Stimulated activated naive CD4-positive, alpha-beta T cell treated with Interleukin-2 at 50 U/mL for 16 hours (primary cell): ENCODE data around the gene STK25.
"Not testable (repeated sequence)": the region's sequence is repeated elsewhere in the genome, so short reads cannot be mapped to it uniquely, and the experiment has no call there.

Experiments
- DNase-seq: peaks from one replicate; lab custom pipeline; 2025; lab: John Stamatoyannopoulos, UW

Gene STK25

GRCh38 chr2:241507430-241508239 lies 749 bp downstream of the STK25 start:
- peak; percentile 26 for DNase-seq

- DNase-seq: no peak
Observed at GRCh38 chr2:241506793-241507429, 1.5 kb downstream of the STK25 start.

DNA sequence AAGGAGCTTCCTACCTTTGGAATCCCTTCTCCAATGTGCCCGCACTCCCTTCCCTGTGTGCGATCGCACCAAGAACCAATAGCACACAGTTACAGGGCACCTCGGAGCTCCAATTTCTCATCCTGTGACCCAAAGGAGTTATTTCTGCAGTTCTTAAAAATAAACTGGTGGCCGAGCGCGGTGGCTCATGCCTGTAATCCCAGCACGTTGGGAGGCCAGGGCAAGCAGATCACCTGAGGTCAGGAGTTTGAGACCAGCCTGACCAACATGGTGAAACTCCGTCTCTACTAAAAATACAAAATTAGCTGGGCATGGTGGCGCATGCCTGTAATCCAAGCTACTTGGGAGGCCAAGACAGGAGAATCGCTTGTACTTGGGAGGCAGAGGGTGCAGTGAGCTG lies 2.1 kb downstream of the STK25 start:
- DNase-seq: not testable (repeated sequence)

DNA sequence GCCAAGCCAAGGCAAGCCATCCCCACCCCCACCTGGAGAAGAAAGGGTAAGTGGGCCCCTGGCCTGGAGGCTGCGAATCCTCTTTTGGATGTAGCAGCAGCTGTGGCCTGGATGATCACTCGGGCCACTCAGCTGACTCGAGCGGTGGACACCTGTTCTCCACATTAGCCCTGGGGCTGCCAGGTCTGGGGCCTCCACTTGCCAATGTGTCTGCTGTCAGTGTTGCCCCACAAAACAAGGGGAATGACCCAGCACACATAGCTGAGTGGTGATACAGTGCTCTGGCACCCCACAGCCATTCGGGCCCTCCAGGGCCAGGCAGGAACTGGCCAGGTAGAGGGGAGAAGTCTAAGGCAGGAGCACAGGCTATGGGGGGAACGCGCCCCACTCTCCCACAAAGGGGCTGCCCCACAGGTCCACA lies 2.6 kb downstream of the STK25 start:
- DNase-seq: no peak

DNA sequence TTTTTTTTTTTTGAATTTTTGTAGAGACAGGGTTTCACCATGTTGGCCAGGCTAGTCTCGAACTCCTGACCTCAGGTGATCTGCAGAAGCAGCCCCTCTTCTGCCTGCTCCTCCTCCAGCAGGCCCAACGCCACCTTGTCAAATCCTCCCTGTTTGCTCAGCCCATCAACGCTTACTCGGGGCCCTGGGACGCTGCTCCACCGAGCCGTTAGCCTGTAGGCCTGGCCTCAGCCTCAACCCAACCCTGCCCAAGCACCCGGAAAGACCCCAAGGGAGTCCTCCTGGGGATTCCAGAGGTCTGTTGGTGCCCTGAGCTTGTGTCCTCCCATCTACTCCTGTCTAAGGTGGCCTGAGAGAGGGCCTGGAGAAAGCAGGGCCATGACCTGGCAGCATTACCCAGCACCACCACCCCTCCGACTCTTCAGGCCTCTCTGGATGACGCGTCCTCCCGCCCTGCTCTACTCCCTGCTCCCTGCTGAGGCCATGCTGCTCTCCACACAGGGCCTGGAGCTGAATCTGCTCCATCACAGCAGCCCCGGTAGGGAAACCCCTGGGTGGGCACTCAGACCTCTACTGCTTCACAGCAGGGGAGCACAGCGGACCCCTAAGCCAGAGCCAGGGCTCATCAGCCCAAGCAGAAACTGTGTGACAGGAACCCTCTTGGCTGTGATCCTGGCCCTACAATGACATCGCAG lies 3.2 kb downstream of the STK25 start:
- DNase-seq: no peak

DNA sequence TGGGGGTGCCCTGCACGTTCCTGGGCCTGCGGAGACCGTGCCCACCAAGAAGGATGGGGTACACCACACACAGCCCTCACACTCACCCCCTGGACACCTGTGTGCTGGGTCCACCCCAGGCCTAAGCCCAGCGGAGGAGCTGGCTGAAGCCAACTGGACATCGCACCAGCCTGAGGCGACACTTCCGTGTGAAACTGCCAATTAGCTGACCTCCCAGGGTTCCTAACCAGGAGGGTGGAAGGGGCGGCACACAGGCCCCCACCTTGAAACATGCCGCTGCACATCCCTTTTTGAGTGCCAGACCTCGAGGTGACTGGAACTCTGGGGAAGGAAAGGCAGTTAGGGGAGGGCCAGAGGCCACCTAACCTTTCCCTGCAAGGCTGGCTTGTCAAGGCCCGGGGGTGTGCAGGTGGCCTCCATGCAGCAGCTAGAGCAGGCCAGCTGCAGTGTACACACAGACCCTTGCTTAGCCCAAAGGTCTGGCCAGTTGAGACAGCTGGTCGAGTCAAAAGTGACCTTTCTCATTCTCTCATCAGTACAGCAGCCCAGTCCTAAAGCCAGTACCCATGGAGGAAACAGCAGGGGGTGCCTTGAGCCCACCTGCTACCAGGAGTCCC lies 4.5 kb downstream of the STK25 start:
- DNase-seq: no peak

GRCh38 chr2:241502281-241502680 lies 6.1 kb downstream of the STK25 start:
- no peak for DNase-seq

DNA sequence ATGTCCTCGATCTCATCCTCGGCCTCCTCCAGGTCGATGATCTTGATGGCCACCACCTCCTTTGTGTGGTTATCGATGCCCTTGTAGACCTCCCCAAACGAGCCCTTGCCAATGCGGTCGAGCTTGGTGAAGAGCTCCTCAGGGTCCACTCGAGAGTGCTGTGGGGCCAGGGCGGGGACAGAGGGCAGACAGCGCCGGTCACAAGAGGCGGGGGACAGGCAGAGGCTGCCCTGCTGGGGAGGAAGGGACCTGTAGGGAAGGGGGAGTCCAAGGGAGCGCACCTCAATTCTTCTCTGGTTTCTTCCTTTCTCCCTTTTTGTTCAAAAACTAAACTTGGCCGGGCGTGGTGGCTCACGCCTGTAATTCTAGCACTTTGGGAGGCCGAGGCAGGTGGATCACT lies 6.8 kb downstream of the STK25 start:
- DNase-seq: no peak

DNA sequence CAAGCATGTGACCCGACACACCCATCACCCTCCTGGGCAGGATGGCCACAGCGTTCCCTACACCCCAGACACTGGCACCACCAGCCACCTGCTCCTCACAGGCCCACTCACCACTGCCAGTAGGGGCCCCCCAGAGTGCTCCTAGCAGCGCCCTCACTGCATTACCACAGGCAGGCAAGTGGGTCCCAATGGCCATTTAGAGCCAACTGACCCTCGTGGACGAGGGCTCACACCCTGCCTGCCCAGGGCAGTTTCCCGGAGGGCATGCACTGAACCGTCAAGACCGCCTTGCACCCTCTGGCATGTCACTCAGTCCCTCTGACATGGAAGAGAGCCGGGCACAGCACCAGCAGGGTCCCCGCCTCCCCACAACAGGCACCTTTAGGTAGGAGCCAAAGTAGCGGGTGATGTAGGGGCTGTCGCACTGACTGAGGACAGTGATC lies 7.3 kb downstream of the STK25 start:
- no peak for DNase-seq

DNA sequence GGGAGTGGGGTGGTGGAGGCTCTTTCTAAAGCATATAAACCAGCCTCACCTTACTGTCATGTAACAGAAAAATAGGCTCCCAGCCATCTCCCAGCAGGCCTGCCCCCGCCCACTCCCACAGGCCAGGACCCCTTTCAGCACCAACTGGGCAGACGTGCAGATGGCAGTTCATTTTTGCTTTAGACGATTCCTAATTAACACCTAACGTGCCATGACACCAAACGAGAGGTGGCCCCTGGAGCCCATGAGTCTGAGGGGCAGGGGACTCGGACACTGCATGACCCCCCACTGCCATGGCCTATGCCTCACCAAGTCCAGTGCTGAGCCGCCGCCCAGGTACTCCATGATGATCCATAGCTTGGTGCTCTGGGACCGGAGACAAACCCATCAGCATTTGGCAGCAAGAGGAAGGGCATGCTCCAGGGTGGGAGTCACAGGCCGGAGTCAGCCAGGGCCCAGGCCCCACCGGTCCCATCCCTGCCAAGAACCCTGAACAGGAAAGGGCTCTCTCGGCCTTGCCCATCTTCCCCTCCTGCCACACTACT lies 7.9 kb downstream of the STK25 start:
- no peak for DNase-seq

- no peak for DNase-seq
Observed at GRCh38 chr2:241500016-241500415, 8.4 kb downstream of the STK25 start.

DNA sequence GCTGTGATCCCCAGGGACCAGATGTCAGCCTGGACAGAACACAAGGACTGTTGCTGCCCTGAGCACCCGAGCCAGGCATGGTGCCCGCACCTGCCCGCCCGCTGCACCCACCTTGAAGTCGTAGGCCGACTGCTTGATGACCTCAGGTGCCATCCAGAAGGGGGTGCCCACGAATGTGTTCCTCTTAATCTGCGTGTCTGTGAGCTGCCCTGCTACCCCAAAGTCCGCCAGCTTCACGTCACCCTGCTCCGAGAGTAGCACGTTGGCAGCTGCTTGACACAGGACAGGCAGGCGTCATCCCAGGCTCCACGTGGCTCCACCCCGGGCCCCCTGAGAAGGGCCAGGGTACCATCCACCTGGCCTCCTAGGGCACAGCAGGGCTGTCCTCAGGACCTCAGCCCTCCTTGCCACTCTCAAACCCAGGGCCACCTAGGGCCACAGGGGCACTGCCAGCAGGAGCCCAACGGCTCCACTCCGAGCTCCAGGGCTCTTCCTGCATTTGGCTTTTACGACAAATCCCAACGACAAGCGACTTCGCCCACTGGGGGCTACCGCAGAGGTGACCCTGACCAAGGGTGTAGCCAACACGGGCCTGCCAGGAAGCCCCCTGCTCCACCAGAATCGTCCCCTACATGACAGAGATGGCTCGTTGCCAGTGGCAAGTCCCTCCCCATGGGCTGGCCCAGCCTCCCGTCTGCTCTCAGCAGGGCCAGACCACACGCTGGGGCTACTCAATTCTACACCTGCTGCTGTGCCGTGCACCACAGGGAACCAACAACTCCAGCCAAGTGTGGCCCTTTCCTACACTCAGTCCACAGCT lies 9.0 kb downstream of the STK25 start:
- no peak for DNase-seq

- no peak for DNase-seq
Observed at GRCh38 chr2:241498115-241499070, 10.0 kb downstream of the STK25 start.

- no peak for DNase-seq
Observed at GRCh38 chr2:241496904-241497877, 11.2 kb downstream of the STK25 start.

GRCh38 chr2:241496003-241496707 lies 12.2 kb downstream of the STK25 start:
- DNase-seq: no peak

- no peak for DNase-seq
Observed at GRCh38 chr2:241495172-241496002, 13.0 kb downstream of the STK25 start.

- no peak for DNase-seq
Observed at GRCh38 chr2:241494311-241494908, 14.0 kb downstream of the STK25 start.
